ENCODE results near the gene NWD2.
"Not testable (repeated sequence)": the region's sequence is repeated elsewhere in the genome, so short reads cannot be mapped to it uniquely, and the experiment has no call there.

Gene NWD2

GRCh38 chr4:37393321-37393720 is 148.8 kb downstream of the NWD2 start:
- DNase-seq = no peak

- DNase-seq = no peak
Observed at GRCh38 chr4:37393889-37394288, 149.3 kb downstream of the NWD2 start.

DNA sequence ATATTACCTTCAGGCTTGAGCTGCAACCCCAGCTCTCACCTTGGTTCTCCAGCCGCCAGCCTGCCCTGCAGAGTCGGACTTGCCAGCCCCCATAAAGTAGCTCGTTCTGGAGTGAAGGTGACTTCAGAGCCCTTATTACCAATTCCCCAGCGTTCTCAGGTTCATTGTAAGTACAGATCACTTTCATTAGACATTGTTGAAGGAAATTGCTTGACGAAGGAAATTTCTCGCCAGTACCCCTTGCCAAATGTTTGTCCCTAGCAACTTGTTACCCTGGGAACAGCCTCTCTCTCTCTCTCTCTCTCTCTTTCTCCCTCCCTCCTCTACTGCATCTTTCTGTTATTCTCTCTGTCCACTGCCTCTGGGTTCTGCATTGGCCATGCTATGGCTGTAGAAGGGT is 153.0 kb downstream of the NWD2 start:
- DNase-seq = no peak

- no peak for DNase-seq
Observed at GRCh38 chr4:37400241-37400881, 155.8 kb downstream of the NWD2 start.

DNA sequence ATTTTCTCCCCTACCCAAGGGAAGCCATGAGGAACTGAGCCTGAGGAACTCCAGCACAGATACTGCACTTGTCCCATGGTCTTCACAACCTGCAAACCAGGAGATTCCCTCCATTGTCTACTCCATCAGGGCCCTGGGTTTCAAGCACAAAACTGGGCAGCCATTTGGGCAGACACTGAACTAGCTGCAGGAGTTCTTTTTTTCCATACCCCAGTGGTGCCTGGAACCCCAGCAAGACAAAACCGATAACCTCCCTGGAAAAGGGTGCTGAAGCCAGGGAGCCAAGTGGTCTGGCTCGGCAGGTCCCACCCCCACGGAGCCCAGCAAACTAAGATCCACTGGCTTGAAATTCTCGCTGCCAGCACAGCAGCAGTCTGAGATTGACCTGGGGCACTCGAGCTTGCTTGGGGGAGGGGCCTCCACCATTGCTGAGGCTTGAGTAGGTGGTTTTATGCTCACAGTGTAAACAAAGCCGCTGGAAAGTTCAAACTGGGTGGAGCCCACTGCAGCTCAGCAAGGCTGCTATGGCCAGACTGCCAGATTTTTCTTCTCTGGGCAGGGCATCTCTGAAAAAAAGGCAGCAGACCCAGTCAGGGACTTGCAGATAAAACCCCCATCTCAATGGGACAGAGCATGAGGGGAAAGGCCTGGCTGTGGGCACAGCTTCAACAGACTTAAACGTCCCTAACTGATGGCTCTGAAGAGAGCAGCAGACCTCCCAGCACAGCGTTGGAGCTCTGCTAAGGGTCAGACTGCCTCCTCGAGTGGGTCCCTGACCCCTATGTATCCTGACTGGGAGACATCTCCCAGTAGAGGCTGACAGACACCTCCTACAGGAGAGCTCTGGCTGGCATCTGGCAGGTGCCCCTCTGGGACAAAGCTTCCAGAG is 163.6 kb downstream of the NWD2 start:
- DNase-seq = not testable (repeated sequence)

DNA sequence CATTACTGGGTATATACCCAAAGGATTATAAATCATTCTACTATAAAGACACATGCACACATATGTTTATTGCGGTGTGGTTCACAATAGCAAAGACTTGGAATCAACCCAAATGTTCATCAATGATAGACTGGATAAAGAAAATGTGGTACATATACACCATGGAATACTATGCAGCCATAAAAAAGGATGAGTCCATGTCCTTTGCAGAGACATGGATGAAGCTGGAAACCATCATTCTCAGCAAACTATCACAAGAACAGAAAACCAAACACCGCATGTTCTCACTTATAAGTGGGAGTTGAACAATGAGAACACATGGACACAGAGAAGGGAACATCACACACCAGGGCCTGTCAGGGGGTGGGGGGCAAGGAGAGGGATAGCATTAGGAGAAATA is 169.1 kb downstream of the NWD2 start:
- DNase-seq = not testable (repeated sequence)

- DNase-seq = no peak
Observed at GRCh38 chr4:37415845-37416369, 171.4 kb downstream of the NWD2 start.

DNA sequence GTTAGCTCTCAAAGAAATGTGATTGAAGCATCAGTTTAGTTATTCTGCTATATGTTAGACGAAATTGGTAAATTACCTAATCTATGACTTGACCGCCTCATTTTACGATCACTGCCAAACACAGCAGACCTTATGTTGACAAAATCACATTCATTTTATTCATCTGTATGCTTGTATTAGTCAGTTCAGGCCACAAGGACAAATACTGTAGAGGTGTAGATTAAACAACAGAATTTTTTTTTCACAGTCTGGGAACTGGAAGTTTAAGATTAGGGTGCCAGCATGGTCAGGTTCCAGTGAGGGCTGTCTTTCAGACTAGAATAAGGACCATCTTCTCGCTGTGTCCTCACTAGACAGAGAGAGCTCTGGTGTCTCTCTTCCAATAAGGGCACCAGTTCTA is 177.1 kb downstream of the NWD2 start:
- no peak for DNase-seq

DNA sequence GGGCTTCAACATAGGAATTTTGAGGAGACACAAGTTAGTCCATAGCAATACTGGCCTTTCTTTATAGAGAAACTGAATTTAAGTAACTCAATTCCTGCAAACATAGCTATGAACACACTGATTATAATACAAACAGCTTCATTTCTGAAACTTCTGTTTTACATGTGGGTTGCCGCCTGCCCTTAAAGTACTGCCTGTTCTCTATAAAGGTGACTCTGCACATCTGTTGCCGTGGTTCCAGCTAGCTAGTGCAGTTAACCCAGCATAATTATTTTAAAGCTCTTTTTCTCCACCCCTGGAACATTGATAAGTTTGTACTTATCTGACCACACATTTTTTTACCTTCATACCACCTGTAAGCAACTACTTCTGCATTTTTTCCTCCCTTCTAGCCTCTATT is 177.6 kb downstream of the NWD2 start:
- no peak for DNase-seq

- DNase-seq = no peak
Observed at GRCh38 chr4:37422638-37423037, 178.1 kb downstream of the NWD2 start.

- no peak for DNase-seq
Observed at GRCh38 chr4:37423310-37423709, 178.8 kb downstream of the NWD2 start.

GRCh38 chr4:37424753-37425152 is 180.2 kb downstream of the NWD2 start:
- no peak for DNase-seq

- DNase-seq = no peak
Observed at GRCh38 chr4:37425857-37426256, 181.3 kb downstream of the NWD2 start.

- no peak for DNase-seq
Observed at GRCh38 chr4:37427193-37427592, 182.7 kb downstream of the NWD2 start.

DNA sequence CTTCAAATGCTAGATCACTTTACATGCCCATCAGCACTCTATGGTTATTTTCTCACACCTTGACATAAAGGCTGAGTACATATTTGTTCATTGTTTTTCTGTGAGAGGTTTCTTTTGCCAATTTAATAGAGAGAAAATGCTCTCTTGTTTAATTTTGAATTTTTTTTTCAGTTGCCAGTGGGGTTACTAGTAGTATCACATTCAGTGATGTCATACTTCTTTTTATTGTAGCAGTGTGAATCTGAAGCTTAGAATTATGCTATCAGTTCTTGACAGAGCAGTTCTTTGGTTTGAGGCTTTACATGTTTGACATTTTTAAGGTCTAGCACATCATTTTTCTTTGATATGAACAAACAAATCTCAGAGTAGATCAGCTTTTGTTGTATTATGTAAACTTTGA is 185.4 kb downstream of the NWD2 start:
- DNase-seq = no peak

DNA sequence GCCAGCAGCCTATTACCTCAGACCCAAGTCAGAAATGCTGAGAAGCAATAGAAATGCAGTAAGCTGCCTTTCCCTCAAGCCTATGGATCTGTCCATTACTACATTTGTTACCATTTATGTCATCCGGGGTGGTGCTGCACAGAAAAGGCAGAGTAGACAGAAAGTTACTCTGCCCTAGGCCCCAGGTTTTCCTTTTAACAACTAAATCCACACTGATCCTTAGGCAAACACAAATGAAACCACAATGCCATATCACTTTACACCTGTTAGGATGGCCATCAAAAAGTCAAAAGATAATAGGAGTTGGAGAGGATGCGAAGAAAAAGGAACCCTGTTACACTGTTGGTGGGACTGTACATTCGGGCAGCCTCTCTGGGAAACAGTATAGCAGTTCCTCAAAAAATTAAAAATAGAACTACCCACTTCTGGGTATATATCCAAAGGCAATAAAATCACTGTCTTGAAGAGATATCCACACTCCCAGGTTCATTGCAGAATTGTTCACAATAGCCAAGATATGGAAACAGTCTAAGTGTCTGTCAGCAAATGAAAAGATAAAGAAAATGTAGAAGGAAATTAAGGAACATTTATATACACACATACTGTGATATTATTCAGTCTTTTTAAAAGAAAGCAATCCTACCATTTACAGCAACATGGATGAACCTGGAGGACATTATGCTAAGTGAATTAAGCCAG is 186.3 kb downstream of the NWD2 start:
- DNase-seq = no peak

GRCh38 chr4:37431417-37431743 is 186.8 kb downstream of the NWD2 start:
- DNase-seq = no peak

DNA sequence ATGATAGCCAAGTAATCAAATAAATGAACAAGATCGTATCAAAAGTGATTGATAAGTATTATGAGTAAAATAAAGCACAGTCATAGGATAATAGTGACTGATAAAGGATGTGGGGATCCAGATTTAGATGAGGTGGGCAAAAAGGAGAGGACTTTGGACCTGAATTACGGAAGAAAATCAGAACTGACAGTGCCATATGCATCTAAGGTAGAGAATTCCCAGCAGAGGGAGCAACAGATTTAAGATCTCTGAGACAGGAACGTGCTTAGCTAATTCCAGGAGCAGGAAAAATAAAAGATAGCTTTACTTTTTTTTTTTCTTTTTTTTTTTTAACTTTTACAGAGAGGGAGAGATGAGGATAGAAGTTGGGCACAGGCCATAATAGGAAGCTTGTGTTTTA is 189.9 kb downstream of the NWD2 start:
- DNase-seq = no peak

DNA sequence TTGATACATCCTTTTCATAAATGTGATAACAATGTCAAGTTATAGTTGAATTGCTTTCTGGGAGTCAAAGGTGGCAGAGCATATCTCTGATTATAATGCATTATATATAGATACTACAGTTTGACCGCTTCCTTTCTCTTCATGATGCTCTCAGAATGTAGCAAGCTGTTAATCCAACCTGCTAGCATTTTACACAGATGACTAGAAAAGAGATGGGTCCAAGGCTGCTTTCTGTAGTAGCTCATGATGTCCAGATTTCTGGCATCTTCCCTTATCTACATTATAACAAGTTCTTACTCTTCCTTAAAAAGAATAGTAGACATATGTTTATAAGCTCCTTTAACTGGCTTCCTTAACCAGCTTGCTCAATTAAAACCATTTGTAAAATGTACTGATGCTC is 192.0 kb downstream of the NWD2 start:
- DNase-seq = no peak

DNA sequence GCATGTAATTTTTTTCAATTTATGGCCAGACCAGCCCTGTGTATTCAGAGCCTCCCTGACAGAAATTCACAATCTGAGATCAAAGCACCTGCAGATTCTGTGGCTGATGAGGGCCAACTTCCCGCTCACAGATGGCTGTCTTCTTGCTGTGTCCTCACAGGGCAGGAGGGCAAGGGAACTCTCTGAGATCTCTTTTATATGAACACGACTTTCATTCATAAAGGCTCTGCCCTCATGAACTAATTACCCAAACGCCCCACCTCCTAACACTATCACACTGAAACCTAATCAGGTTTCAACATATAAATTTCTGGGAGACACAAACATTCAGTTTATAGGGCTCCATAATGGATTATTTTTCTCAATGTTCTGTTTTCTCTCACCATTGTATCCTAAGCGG is 192.6 kb downstream of the NWD2 start:
- DNase-seq = no peak

- DNase-seq = no peak
Observed at GRCh38 chr4:37438564-37439279, 194.2 kb downstream of the NWD2 start.

DNA sequence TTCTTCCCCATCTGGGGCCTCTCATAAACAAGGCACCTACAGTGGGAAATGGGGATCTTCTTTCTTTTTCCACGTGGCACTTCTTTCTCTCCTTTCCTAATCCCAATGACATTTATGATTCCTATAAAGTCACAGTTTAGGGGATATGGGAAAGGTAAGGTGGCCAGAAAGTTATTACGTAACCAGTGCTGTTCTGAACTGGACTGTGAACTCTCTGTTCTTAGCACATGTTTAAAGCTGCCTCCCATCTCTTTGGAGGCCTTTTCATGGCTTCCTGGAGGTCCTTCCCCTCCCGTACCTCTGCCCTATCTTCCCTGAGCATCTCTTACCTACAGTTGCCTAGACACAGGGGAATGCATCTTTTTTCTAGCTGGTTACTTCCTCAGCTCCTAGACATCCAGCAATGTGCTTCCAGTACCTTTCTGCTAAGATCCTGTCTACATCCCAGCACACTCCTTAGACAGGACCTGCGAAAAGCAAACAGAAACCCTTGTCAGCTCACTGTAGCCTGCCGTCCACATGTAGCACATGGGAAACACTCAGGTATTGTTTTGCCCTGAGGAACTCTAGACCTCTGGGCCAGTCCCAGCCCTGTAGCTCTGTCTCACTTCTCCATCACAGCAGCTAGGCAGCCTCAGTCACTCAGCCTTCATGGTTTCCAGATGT is 195.4 kb downstream of the NWD2 start:
- no peak for DNase-seq

- DNase-seq = no peak
Observed at GRCh38 chr4:37440501-37440900, 196.0 kb downstream of the NWD2 start.
